AG04450 (cell line): Measurements from ENCODE around the gene OTUD7B. TPM values are rescaled to one million over a fixed set of nuclear protein-coding genes. Genes with fewer than 3 reads are reported as not detected.

Experiments used
- CTCF ChIA-PET: fragments of 300-600, 350-600 bp; formaldehyde crosslinking; extraction: SDS; loops from one replicate; lab custom pipeline; 2022; ENCODE audit warnings: antibody characterized with exemption, inconsistent platforms; lab: Charles Lee
- POLR2A ChIA-PET: fragments of 350-600 bp; formaldehyde crosslinking; extraction: SDS; loops from one replicate; lab custom pipeline; 2021; ENCODE audit warnings: antibody characterized with exemption, inconsistent platforms; lab: Yijun Ruan, JAX
- DNase-seq: peaks from one replicate; pipeline ENCODE4 v3.0.0-alpha.2; 2011; ENCODE audit warnings: low read depth, low spot score
- H3K27ac ChIP-seq: one replicate; pipeline ENCODE4 v1.5.1; 2012; ENCODE audit warnings: low read depth, low read length, control low read depth
- H3K27me3 ChIP-seq: one replicate; pipeline ENCODE4 v1.6.0; 2012; ENCODE audit warnings: low read length; ENCODE audit not compliant: control insufficient read depth, insufficient read depth
- H3K4me3 ChIP-seq: 2 replicates; pipeline ENCODE4 v1.5.1; 2011; ENCODE audit warnings: mild to moderate bottlenecking, low read depth, low read length, control low read depth
- H3K9me3 ChIP-seq: 2 replicates; pipeline ENCODE4 v1.5.1; 2012; ENCODE audit warnings: low read length; ENCODE audit not compliant: control insufficient read depth, insufficient read depth
- CTCF ChIP-seq: IDR thresholded peaks from 2 replicates; pipeline ENCODE4 v1.5.1; 2011; ENCODE audit warnings: low read depth, low read length, control low read depth, inconsistent platforms
- polyA plus RNA-seq: library from polyadenylated mRNA; depleted of rRNA; stranded (reverse); fragments of >200 nt; gene quantifications from 2 replicates; pipeline ENCODE4 v1.2.3, GENCODE V29; 2011

Gene OTUD7B
- polyA plus RNA-seq, 1 experiment = 10.7 TPM

- Histone ChIP-seq H3K27ac (no peak overlapping the region), H3K27me3 (no peaks in the 10 kb centered on the region), H3K4me3 (no peak overlapping the region), H3K9me3 (no peaks in the 10 kb centered on the region)
- no peak for TF ChIP-seq CTCF
- ChIA-PET POLR2A (no interaction called here), CTCF (no interaction called here)
- DNase-seq = no peak
These were observed 96.0 kb downstream of the OTUD7B start for GRCh38 chr1:149914545-149914944.

- no peak for TF ChIP-seq CTCF
- Histone ChIP-seq H3K27me3 (no peaks in the 10 kb centered on the region), H3K4me3 (no peak overlapping the region), H3K9me3 (no peaks in the 10 kb centered on the region), H3K27ac (no peak overlapping the region)
- ChIA-PET CTCF (no interaction called here), POLR2A (no interaction called here)
- no peak for DNase-seq
These were observed 103.9 kb downstream of the OTUD7B start for GRCh38 chr1:149906570-149907075.

- DNase-seq = no peak
- H3K4me3 ChIP-seq = no peak overlapping the region
- H3K27me3 ChIP-seq = no peaks in the 10 kb centered on the region
- H3K9me3 ChIP-seq = peaks cover 7% of the 10 kb centered on the region; the same call in 1 of the 2 replicates
- ChIA-PET CTCF (no interaction called here), POLR2A (no interaction called here)
- no peak overlapping the region for H3K27ac ChIP-seq
- no peak for TF ChIP-seq CTCF
These were observed 106.6 kb downstream of the OTUD7B start for GRCh38 chr1:149903836-149904491.

GRCh38 chr1:149899460-149900284 is 110.9 kb downstream of the OTUD7B start, which contains the start of gene BOLA1:
BOLA1 (plus strand) TSS chr1:149899568; CDS start chr1:149900060, 492 bp downstream.
- POLR2A ChIA-PET = interaction anchor here (0.6 to 2.4 kb wide), 4 partner anchors 12 to 1267 kb away, joined by 3 to 23 read pairs (median 6); a partner anchor contains a TSS

More at GRCh38 chr1:149899460-149900284, 110.9 kb downstream of the OTUD7B start, which contains the start of gene BOLA1:
- TF ChIP-seq CTCF = no peak
- Histone ChIP-seq H3K27ac (peak within 1 kb of the TSS; percentile 75), H3K27me3 (no peaks in the 10 kb centered on the region), H3K4me3 (peak within 1 kb of the TSS; percentile 70), H3K9me3 (peaks cover 7% of the 10 kb centered on the region; the same call in 1 of the 2 replicates)
- peak; percentile 70 for DNase-seq
- CTCF ChIA-PET = no interaction called here
